ENCODE results near the gene PCDHGA3. TPM values are rescaled to one million over a fixed set of nuclear protein-coding genes. Genes with fewer than 3 reads are reported as not detected.
"Not testable (repeated sequence)": the region's sequence is repeated elsewhere in the genome, so short reads cannot be mapped to it uniquely, and the experiment has no call there.

Gene PCDHGA3
- polyA plus RNA-seq, 1 experiment: 1.2 TPM

- ChIA-PET POLR2A (no interaction called here), CTCF (interaction anchor here (3.4 to 3.9 kb wide), 2 partner anchors 165 to 171 kb away, joined by 25 to 31 read pairs; no protein-coding TSS in a partner anchor)
- TF ChIP-seq CTCF (IDR thresholded peaks at IDR 0.05; ENCODE audit: low read depth, low read length): no peak
These were observed 49.6 kb downstream of the PCDHGA3 start for GRCh38 chr5:141393267-141393666.

GRCh38 chr5:141394401-141395187, 51.0 kb downstream of the PCDHGA3 start:
- H3K4me3 ChIP-seq (ENCODE audit: low read depth, low read length); H3K27ac ChIP-seq (ENCODE audit: low read depth, low read length); H3K27me3 ChIP-seq (ENCODE audit: control insufficient read depth, insufficient read depth, low read length); DNase-seq (ENCODE audit: low read depth, low spot score); POLR2A ChIA-PET: not testable (repeated sequence)
- CTCF ChIA-PET: interaction anchor here (1.0 to 4.3 kb wide), 4 partner anchors 18 to 171 kb away, joined by 3 to 40 read pairs (median 6); partner anchors contain the start of genes PCDHB14 and PCDHGA10
- peaks cover 56% of the 10 kb centered on the region for H3K9me3 ChIP-seq (ENCODE audit: control insufficient read depth, insufficient read depth, low read length)

More at GRCh38 chr5:141393267-141393666, 49.6 kb downstream of the PCDHGA3 start:
- Histone ChIP-seq H3K9me3 (ENCODE audit: control insufficient read depth, insufficient read depth, low read length) (peaks cover 58% of the 10 kb centered on the region), H3K4me3 (ENCODE audit: low read depth, low read length) (no peak overlapping the region), H3K27ac (ENCODE audit: low read depth, low read length) (no peak overlapping the region), H3K27me3 (ENCODE audit: control insufficient read depth, insufficient read depth, low read length) (no peaks in the 10 kb centered on the region)
- DNase-seq (ENCODE audit: low read depth, low spot score): no peak

Other genes starting within 250 kb of the PCDHGA3 start
- 0.86 and 1.1 TPM in 2 replicates for gene PCDHB2, start 249.2 kb upstream of the PCDHGA3 start, polyA plus RNA-seq (2011; rRNA removed)
- gene PCDHB3, start 243.4 kb upstream of the PCDHGA3 start, polyA plus RNA-seq (2011; rRNA removed): 0.12 and 0.15 TPM in 2 replicates
- 0.04 and 0.06 TPM in 2 replicates for gene PCDHB4, start 222.0 kb upstream of the PCDHGA3 start, polyA plus RNA-seq (2011; rRNA removed)
- gene PCDHB5, start 208.6 kb upstream of the PCDHGA3 start, polyA plus RNA-seq (2011; rRNA removed): 0.68 and 0.72 TPM in 2 replicates
- 0.21 TPM in 2 replicates for gene PCDHB6, start 193.8 kb upstream of the PCDHGA3 start, polyA plus RNA-seq (2011; rRNA removed)
- 0.61 and 0.62 TPM in 2 replicates for gene PCDHB7, start 171.2 kb upstream of the PCDHGA3 start, polyA plus RNA-seq (2011; rRNA removed)
- 0.20 and 0.25 TPM in 2 replicates for gene PCDHB8, start 166.0 kb upstream of the PCDHGA3 start, polyA plus RNA-seq (2011; rRNA removed)
- gene PCDHB16, start 161.4 kb upstream of the PCDHGA3 start, polyA plus RNA-seq (2011; rRNA removed): 0.45 and 0.66 TPM in 2 replicates
- 0.22 and 0.45 TPM in 2 replicates for gene PCDHB9, start 156.7 kb upstream of the PCDHGA3 start, polyA plus RNA-seq (2011; rRNA removed)
- 0.45 and 0.74 TPM in 2 replicates for gene PCDHB10, start 151.5 kb upstream of the PCDHGA3 start, polyA plus RNA-seq (2011; rRNA removed)
- 0.16 and 0.25 TPM in 2 replicates for gene PCDHB11, start 144.2 kb upstream of the PCDHGA3 start, polyA plus RNA-seq (2011; rRNA removed)
- 0.32 and 0.40 TPM in 2 replicates for gene PCDHB12, start 135.1 kb upstream of the PCDHGA3 start, polyA plus RNA-seq (2011; rRNA removed)
- 0.60 and 0.73 TPM in 2 replicates for gene PCDHB13, start 129.9 kb upstream of the PCDHGA3 start, polyA plus RNA-seq (2011; rRNA removed)
- 0.98 and 1.1 TPM in 2 replicates for gene PCDHB14, start 120.5 kb upstream of the PCDHGA3 start, polyA plus RNA-seq (2011; rRNA removed)
- gene PCDHB15, start 98.4 kb upstream of the PCDHGA3 start, polyA plus RNA-seq (2011; rRNA removed): 0.88 and 0.93 TPM in 2 replicates
- gene SLC25A2, start 39.8 kb upstream of the PCDHGA3 start, polyA plus RNA-seq (2011; rRNA removed): not detected in 2 replicates
- gene TAF7, start 23.0 kb upstream of the PCDHGA3 start, polyA plus RNA-seq (2011; rRNA removed): 60.3 and 71.0 TPM in 2 replicates
- 1.9 and 2.2 TPM in 2 replicates for gene PCDHGA1, start 13.3 kb upstream of the PCDHGA3 start, polyA plus RNA-seq (2011; rRNA removed)
- 6.1 and 6.3 TPM in 2 replicates for gene PCDHGA2, start 5.1 kb upstream of the PCDHGA3 start, polyA plus RNA-seq (2011; rRNA removed)
- gene PCDHGB1, start 6.3 kb downstream of the PCDHGA3 start, polyA plus RNA-seq (2011; rRNA removed): 3.2 TPM in 2 replicates
- 6.3 and 7.6 TPM in 2 replicates for gene PCDHGA4, start 11.2 kb downstream of the PCDHGA3 start, polyA plus RNA-seq (2011; rRNA removed)
- gene PCDHGB2, start 16.2 kb downstream of the PCDHGA3 start, polyA plus RNA-seq (2011; rRNA removed): 4.6 and 4.8 TPM in 2 replicates
- gene PCDHGA5, start 20.3 kb downstream of the PCDHGA3 start, polyA plus RNA-seq (2011; rRNA removed): 1.4 and 1.8 TPM in 2 replicates
- 3.6 and 4.3 TPM in 2 replicates for gene PCDHGB3, start 26.4 kb downstream of the PCDHGA3 start, polyA plus RNA-seq (2011; rRNA removed)
- gene PCDHGA6, start 30.1 kb downstream of the PCDHGA3 start, polyA plus RNA-seq (2011; rRNA removed): 4.7 and 4.8 TPM in 2 replicates
- 2.7 TPM in 2 replicates for gene PCDHGA7, start 38.9 kb downstream of the PCDHGA3 start, polyA plus RNA-seq (2011; rRNA removed)
- gene PCDHGB4, start 43.9 kb downstream of the PCDHGA3 start, polyA plus RNA-seq (2011; rRNA removed): 10.3 and 10.9 TPM in 2 replicates
- 0.93 and 1.1 TPM in 2 replicates for gene PCDHGA8, start 48.8 kb downstream of the PCDHGA3 start, polyA plus RNA-seq (2011; rRNA removed)
- gene PCDHGB5, start 54.1 kb downstream of the PCDHGA3 start, polyA plus RNA-seq (2011; rRNA removed): 12.5 TPM in 2 replicates
- gene PCDHGA9, start 58.9 kb downstream of the PCDHGA3 start, polyA plus RNA-seq (2011; rRNA removed): 6.4 and 8.0 TPM in 2 replicates
- 3.3 and 3.8 TPM in 2 replicates for gene PCDHGB6, start 64.2 kb downstream of the PCDHGA3 start, polyA plus RNA-seq (2011; rRNA removed)
- 9.2 and 11.7 TPM in 2 replicates for gene PCDHGA10, start 69.2 kb downstream of the PCDHGA3 start, polyA plus RNA-seq (2011; rRNA removed)
- gene PCDHGB7, start 73.8 kb downstream of the PCDHGA3 start, polyA plus RNA-seq (2011; rRNA removed): 16.2 and 17.0 TPM in 2 replicates
- gene PCDHGA11, start 77.2 kb downstream of the PCDHGA3 start, polyA plus RNA-seq (2011; rRNA removed): 7.5 and 7.7 TPM in 2 replicates
- gene PCDHGA12, start 86.7 kb downstream of the PCDHGA3 start, polyA plus RNA-seq (2011; rRNA removed): 3.4 and 4.3 TPM in 2 replicates
- 47.4 and 61.1 TPM in 2 replicates for gene PCDHGC3, start 132.1 kb downstream of the PCDHGA3 start, polyA plus RNA-seq (2011; rRNA removed)
- gene PCDHGC4, start 141.2 kb downstream of the PCDHGA3 start, polyA plus RNA-seq (2011; rRNA removed): 0.46 and 0.83 TPM in 2 replicates
- 2.4 and 2.5 TPM in 2 replicates for gene PCDHGC5, start 145.3 kb downstream of the PCDHGA3 start, polyA plus RNA-seq (2011; rRNA removed)

Data from AG04450 (cell line).